Neural crest cell (in vitro differentiated cells): Measurements from ENCODE around the gene GFOD1. TPM values are rescaled to one million over a fixed set of nuclear protein-coding genes. Genes with fewer than 3 reads are reported as not detected.
A peak's percentile ranks its signal among the peaks of the same experiment; 100 is the strongest.

Experiments
- DNase-seq: peaks from one replicate; pipeline ENCODE4 v3.0.0; 2021; ENCODE audit warnings: low read depth, mixed read lengths, low spot score
- H3K27ac Mint-ChIP-seq: one replicate; pipeline ENCODE4 v1.8.0; 2021; ENCODE audit warnings: mild to moderate bottlenecking, mixed read lengths; ENCODE audit not compliant: unreplicated experiment
- H3K27me3 Mint-ChIP-seq: 2 replicates; pipeline ENCODE4 v1.8.0; 2021; ENCODE audit warnings: low read depth, mild to moderate bottlenecking, mixed read lengths
- H3K36me3 Mint-ChIP-seq: 2 replicates; pipeline ENCODE4 v1.8.0; 2021; ENCODE audit warnings: low read depth, mild to moderate bottlenecking, mixed read lengths
- H3K4me1 Mint-ChIP-seq: 2 replicates; pipeline ENCODE4 v1.8.0; 2021; ENCODE audit warnings: mixed read lengths
- H3K4me3 Mint-ChIP-seq: one replicate; pipeline ENCODE4 v1.8.0; 2021; ENCODE audit warnings: mild to moderate bottlenecking, mixed read lengths
- H3K9me3 Mint-ChIP-seq: 2 replicates; pipeline ENCODE4 v1.8.0; 2021; ENCODE audit warnings: mixed read lengths
- CTCF ChIP-seq: fragments of 200-600 bp; sonication (generic); conservative IDR thresholded peaks from 2 replicates; pipeline ENCODE4 v1.5.0; 2021; ENCODE audit warnings: antibody characterized with exemption, mild to moderate bottlenecking
- total RNA-seq: library from RNA; stranded (reverse); gene quantifications from 2 replicates; pipeline ENCODE4 v1.2.1, GENCODE V29; 2021

Gene GFOD1
- total RNA-seq, 1 donor from 2014 or later, result 2.2 TPM

GRCh38 chr6:13360671-13361540, 126.5 kb downstream of the GFOD1 start:
- Mint-ChIP-seq H3K4me1 (peaks cover 18% of the 10 kb centered on the region), H3K9me3 (no peaks in the 10 kb centered on the region), H3K27ac (no peak overlapping the region), H3K36me3 (peaks cover 2% of the 10 kb centered on the region), H3K4me3 (no peak overlapping the region), H3K27me3 (peaks cover 3% of the 10 kb centered on the region)
- TF ChIP-seq CTCF, result no peak
- DNase-seq, result no peak

- DNase-seq, result no peak
- no peak for TF ChIP-seq CTCF
- H3K36me3 Mint-ChIP-seq, result peaks cover 2% of the 10 kb centered on the region
- H3K4me3 Mint-ChIP-seq, result no peak overlapping the region
- peaks cover 8% of the 10 kb centered on the region for H3K27me3 Mint-ChIP-seq
- H3K4me1 Mint-ChIP-seq, result peaks cover 18% of the 10 kb centered on the region
- no peaks in the 10 kb centered on the region for H3K9me3 Mint-ChIP-seq
- no peak overlapping the region for H3K27ac Mint-ChIP-seq
These were observed 128.1 kb downstream of the GFOD1 start for GRCh38 chr6:13359287-13359686.

- DNase-seq, result no peak
- Mint-ChIP-seq H3K36me3 (peaks cover 2% of the 10 kb centered on the region), H3K9me3 (no peaks in the 10 kb centered on the region), H3K27ac (no peak overlapping the region), H3K4me3 (no peak overlapping the region), H3K27me3 (peaks cover 8% of the 10 kb centered on the region), H3K4me1 (peaks cover 18% of the 10 kb centered on the region)
- no peak for TF ChIP-seq CTCF
These were observed 128.9 kb downstream of the GFOD1 start for GRCh38 chr6:13358511-13358910.

GRCh38 chr6:13357551-13358075, 129.8 kb downstream of the GFOD1 start:
- peak; percentile 5 for DNase-seq
- H3K4me3 Mint-ChIP-seq, result no peak overlapping the region
- no peak for TF ChIP-seq CTCF
- H3K4me1 Mint-ChIP-seq, result peaks cover 12% of the 10 kb centered on the region
- peak overlapping the region; percentile 82 for H3K27ac Mint-ChIP-seq
- peaks cover 2% of the 10 kb centered on the region for H3K36me3 Mint-ChIP-seq
- H3K9me3 Mint-ChIP-seq, result no peaks in the 10 kb centered on the region
- peaks cover 8% of the 10 kb centered on the region for H3K27me3 Mint-ChIP-seq

- DNase-seq, result no peak
- Mint-ChIP-seq H3K9me3 (no peaks in the 10 kb centered on the region), H3K36me3 (peaks cover 2% of the 10 kb centered on the region), H3K4me1 (peaks cover 17% of the 10 kb centered on the region), H3K4me3 (no peak overlapping the region), H3K27me3 (peaks cover 8% of the 10 kb centered on the region), H3K27ac (no peak overlapping the region)
- TF ChIP-seq CTCF, result no peak
These were observed 131.2 kb downstream of the GFOD1 start for GRCh38 chr6:13355999-13356785.
